NCI-H1930 (cell line): ENCODE measurements around the gene SEC22B.
"Not testable (repeated sequence)": the region's sequence is repeated elsewhere in the genome, so short reads cannot be mapped to it uniquely, and the experiment has no call there.

Source experiments
- DNase-seq, 2 experiments: peaks; one replicate each; lab custom pipeline; 2025; lab: John Stamatoyannopoulos, UW

Gene SEC22B

GRCh38 chr1:120116094-120116493 lies 60.2 kb downstream of the SEC22B start:
- not testable (repeated sequence) for DNase-seq

GRCh38 chr1:120113134-120113533 lies 63.2 kb downstream of the SEC22B start:
- DNase-seq: not testable (repeated sequence)

GRCh38 chr1:120112212-120112611 lies 64.1 kb downstream of the SEC22B start:
- DNase-seq: not testable (repeated sequence)

- not testable (repeated sequence) for DNase-seq
Observed at GRCh38 chr1:120111771-120112170, 64.5 kb downstream of the SEC22B start.

GRCh38 chr1:120111008-120111407 lies 65.3 kb downstream of the SEC22B start:
- DNase-seq: not testable (repeated sequence)

GRCh38 chr1:120109656-120110055 lies 66.7 kb downstream of the SEC22B start:
- not testable (repeated sequence) for DNase-seq

GRCh38 chr1:120109180-120109579 lies 67.1 kb downstream of the SEC22B start:
- DNase-seq: not testable (repeated sequence)

GRCh38 chr1:120105288-120105687 lies 71.0 kb downstream of the SEC22B start:
- not testable (repeated sequence) for DNase-seq

- DNase-seq: not testable (repeated sequence)
Observed at GRCh38 chr1:120103768-120104167, 72.6 kb downstream of the SEC22B start.

GRCh38 chr1:120101593-120101992 lies 74.7 kb downstream of the SEC22B start:
- not testable (repeated sequence) for DNase-seq
